Astrocyte of the hippocampus (primary cell): ENCODE results near the gene ADGRG1.

Experiments
- DNase-seq: peaks from one replicate; pipeline ENCODE4 v3.0.0; 2011; ENCODE audit warnings: low read depth, low spot score

ADGRG1 gene

DNA sequence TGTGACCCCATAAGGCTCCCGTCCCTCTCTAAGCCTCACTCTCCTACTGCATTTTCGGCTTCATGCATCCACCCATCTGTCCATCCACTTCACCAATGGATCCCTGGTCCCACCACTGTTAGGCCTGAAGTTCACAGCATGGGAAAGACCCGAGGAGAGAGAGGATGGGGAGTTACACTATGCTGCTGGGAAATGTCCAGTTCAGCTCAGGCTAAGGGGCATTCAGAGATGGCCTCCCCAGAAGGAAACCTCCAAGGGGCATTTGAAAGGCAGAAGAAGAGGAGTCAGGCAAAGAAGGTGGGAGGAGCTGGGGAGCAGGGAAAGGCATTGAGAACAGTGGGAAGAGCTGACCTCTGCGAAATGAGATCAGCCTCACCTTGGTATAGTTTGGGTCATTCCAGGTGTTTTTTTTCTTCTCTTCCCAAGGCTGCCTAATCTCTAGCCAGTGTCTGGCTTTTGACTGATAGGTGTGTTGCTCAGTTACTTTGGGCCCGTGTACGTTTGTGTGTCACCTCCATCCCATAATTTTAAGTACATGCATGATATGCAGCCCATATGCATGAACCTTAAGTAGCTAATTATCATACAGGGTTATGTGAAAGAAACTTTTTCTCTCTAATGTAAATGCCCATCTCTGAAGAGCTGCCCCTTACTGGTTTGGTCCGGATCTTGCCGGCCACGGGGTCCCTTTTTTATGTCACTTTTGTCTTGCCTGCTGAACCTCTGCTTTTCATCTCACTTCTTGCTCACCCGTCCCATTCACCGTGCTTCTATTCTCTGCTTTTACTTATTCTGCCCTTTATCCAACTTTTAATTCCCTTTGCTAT lies 54.6 kb downstream of the ADGRG1 start:
- DNase-seq = no peak

DNA sequence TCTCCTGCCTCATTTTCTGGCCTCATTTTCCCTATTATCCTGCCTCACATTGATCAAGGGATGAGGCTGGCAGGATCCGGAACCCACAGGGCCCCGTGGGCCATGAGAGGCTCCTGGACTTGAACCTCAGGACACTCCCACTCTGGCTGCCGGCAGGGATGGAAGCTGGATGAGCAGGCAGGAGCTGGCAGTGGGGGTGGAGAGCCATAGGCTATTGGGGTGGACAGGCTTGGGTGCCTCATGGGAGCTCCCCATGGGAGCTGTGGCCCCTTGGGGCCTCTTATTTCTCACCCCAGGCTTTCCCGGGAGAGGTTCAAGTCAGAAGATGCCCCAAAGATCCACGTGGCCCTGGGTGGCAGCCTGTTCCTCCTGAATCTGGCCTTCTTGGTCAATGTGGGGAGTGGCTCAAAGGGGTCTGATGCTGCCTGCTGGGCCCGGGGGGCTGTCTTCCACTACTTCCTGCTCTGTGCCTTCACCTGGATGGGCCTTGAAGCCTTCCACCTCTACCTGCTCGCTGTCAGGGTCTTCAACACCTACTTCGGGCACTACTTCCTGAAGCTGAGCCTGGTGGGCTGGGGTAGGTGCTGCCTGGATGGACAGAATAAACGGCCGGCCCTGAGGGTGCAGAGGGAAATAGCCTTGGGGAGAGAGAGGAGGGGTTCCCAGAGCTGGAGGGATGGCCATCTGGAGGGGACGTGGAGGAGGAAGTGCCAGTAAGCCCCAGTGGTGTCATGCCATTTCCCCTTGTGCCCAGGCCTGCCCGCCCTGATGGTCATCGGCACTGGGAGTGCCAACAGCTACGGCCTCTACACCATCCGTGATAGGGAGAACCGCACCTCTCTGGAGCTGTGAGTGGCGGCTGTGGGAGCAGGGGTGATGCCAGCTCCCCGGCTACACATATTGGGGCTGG lies 55.5 kb downstream of the ADGRG1 start:
- no peak for DNase-seq

DNA sequence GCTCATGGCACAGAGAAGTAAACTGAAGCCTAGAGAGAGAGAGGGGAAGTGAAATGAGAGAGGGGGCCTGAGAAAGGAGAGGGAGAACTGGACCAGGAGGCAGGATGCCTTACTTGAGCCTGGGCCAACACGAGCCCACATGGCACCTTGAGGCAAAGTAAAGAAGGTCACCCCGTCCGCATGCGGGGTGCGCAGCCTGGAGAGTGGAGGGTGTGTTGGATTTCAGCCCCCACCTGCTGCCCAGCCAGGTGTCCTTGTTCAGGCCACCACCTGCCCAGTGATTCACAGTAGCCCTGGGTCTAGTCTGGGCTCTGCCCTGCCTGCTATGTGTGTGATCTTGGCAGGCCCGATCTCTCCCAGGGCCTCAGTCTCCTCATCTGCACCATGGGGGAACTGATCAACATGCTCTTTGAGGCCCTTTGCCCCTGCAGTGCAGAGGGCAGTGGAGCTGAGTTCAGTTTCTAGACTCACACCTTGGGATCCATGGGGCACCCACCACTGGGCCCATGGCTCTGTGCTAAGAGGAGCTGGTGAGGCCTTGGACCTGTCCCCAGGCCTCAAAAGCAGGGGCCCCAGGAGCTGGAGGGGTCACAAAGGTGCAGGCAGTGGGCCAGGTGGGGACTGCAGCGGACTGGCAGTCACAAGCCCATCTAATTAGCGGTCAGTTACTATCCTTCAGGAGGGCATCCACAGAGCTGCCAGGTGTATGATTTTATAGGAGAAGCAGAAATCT lies 56.4 kb downstream of the ADGRG1 start:
- DNase-seq = no peak

DNA sequence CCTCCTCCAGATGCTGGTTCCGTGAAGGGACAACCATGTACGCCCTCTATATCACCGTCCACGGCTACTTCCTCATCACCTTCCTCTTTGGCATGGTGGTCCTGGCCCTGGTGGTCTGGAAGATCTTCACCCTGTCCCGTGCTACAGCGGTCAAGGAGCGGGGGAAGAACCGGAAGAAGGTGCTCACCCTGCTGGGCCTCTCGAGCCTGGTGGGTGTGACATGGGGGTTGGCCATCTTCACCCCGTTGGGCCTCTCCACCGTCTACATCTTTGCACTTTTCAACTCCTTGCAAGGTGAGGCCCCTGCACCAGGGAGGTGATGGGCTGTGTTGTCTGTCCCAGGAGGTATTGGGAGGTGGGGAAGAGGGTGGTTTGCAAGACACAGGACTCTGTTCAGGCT lies 57.2 kb downstream of the ADGRG1 start:
- DNase-seq = no peak

DNA sequence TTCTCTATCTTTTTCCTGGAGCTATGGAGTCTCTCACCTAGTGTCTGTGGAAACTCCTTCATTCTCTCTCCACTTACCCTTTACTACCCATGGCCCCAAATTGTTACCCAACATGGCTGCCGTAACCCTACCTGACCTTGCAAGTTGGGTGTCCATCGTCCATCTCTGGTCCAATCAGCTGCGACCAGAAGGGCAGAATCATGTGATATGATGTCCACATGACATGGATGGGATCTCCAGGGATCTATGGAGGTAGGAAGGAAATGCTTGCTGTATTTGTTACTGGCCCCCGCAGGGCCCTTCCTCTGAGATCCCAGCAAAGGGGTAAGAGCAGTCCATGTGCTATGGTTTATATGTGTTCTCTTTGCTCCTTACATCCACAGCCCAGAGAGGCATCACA lies 58.1 kb downstream of the ADGRG1 start:
- no peak for DNase-seq

DNA sequence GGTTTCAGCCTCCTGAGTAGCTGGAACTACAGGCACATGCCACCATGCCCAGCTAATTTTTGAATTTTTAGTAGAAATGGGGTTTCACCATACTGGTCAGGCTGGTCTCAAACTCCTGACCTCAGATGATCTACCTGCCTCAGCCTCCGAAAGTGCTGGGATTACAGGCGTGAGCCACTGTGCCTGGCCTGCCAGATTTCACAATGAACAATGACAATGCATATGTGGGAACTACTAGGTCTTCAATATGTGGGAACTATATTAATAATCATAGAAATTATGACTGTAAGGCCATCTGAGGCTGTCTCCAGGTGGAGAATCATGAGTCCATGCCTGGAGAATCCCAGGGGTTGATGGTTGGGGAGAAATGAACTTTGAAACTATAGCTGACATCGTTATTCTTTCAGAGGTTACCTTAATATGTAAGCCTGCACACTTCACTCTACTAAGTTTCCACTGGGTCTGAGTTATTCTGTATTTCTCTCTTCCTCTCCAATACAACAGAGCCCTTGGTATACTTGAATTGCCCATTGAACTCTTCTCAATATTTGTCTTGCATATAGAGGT lies 59.0 kb downstream of the ADGRG1 start:
- DNase-seq = no peak

DNA sequence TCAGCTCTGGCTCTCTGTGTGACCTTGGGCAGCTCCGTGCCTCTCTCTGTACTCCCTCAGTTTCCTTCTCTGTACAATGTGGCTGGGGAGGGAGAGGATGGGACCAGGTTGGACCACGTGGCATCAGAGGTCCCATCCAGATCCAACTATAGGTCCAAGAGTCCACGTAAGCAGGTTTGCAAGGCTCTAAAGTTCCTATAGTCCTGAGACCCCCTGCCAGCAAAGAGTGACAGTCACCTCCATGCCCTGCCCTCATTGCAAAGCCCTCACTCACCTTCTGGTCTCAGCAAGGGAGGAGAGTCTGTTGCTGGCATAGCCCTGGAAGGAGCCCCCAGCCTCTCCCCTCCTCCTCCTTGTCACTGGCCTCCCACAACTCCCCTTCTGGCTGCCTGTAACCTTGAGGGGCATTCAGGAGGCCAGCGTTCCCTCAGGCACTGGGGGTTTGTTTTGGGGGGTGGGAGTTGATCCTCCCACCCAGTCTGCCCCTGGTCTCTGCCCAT lies 60.1 kb downstream of the ADGRG1 start:
- DNase-seq = no peak

DNA sequence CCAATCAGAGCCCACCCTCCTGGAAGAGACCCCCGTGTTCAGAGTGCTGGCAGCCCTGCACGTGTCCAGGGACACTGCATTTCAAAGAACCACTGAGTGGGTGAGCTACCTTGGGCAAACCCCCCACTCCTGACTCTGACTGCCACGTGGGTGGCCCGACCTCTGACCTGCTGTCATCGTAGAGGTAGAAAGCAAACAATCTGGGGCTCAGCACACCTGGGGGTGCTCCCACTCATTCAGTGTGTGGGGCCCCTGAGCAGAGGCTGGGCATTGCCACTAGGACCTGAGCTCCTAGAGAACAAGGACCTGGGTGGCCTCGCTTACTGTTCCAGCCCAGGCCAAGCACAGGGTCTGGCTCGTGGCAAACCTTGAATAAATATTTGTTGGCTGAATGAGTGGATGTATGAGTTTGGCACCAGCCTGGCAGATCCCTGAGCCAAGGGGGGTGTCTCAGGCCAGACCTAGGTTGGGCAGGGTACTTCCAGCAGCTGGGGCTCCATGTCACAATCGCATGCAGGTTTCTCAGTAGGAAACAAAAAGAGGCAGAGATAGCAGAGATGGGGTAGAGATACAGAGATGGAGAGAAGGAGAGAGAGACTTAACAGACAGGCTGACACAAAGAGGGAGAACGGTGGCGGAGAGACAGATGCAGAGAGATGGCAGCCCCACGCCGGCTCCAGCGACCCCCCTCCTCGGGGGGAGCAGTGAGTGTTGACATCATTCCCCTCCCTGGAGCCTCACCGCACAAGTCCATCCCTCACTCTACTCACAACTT lies 60.7 kb downstream of the ADGRG1 start:
- DNase-seq = no peak

DNA sequence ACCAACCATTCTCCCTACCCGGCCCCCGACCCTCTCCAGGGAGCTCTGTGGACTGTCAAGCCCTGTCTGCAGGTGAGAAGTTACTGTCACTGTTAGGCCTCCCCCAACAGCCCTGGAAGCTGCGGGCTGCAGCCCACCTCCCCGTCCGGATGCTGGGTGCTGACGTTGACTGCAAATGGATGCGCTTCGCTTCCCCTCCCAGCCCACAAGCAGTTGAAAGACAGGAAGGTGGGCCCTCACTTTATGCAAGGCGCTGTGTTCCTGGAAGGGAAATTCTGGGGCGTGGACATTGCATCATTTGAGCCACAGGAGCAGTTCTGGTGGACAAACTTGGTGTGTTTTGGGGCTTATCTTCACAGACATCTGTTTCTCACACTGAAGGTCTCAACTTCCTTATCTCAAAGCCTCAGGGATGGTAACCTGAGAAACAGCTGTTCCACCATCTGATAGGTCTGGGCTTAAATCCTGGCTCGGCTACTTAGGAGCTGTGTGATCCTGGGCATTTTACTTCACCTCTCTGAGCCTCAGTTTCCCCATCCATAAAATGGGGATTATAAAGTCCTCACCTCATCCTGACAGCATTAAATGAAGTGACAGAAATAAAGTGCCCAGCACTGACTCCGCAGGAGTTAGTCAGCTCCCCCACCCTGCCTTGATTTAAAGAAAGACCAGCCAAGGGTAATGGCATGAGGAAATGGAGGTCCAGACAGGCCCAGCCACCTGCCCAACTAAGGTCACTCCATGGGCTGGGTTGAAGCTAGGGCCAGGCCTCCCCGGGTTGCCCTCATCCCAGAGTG lies 61.5 kb downstream of the ADGRG1 start:
- no peak for DNase-seq

DNA sequence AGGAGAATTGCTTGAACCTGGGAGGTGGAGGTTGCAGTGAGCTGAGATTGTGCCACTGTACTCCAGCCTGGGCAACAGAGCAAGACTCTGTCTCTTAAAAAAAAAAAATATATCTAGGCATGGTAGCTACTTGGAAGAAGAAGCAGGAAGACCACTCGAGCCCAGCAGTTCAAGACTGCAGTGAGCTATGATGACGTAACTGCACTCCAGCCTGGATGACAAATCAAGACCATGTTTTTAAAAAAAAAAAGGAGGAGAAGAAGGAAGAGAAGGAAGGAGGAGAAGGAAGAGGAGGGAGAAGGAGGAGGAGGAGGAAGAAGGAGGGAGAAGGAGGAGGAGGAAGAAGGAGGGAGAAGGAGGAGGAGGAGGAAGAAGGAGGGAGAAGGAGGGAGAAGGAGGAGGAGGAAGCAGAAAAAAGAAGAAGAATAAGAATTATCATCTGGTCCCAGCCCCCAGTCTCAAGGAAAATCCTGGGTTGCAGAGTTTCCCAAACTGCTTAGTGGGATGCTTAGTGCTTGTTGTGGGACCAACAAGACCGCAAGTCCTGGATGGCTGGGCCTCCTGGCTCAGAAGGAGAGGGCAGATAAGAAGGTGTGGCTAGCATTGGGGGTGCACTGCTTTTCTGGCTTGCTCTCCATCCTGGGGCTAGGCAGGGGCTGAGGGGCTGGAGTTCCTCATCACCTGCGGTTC lies 62.5 kb downstream of the ADGRG1 start:
- DNase-seq = no peak

DNA sequence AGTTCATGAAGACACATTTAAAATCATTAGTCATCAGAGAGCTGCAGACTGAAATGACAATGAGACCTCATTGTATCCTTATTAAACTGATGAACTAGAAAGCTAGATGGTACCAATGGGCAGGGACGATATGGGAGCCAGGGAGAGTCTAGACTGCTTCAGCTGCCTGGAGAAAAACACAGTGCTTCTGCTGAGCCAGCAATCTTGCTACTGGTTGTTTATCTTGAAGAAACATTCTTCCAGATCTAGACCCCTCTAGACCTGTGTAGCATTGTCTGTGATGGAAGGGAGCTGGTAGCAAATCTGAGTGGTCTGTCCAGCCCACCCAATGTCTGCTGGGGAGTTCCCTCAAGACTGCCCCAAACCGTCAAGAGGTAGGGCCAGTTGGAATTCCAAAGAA lies 64.2 kb downstream of the ADGRG1 start:
- DNase-seq = no peak

DNA sequence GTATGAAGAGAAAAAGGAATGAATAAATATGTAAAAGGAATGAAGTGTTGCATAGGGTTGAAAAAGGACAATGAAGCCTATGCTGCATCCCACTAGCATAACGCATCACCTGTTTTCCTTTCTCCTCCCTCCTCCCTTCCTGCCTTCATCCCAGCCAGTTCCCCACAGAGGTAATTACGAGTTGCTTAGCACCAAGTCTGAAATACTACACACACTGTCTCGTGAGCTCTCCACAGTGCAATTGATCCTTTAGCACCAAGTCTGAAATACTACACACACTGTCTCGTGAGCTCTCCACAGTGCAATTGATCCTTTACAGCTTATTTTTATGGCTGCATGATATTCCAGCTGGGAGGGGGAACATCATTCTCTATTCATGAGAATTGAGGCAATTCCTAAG lies 65.1 kb downstream of the ADGRG1 start:
- no peak for DNase-seq

DNA sequence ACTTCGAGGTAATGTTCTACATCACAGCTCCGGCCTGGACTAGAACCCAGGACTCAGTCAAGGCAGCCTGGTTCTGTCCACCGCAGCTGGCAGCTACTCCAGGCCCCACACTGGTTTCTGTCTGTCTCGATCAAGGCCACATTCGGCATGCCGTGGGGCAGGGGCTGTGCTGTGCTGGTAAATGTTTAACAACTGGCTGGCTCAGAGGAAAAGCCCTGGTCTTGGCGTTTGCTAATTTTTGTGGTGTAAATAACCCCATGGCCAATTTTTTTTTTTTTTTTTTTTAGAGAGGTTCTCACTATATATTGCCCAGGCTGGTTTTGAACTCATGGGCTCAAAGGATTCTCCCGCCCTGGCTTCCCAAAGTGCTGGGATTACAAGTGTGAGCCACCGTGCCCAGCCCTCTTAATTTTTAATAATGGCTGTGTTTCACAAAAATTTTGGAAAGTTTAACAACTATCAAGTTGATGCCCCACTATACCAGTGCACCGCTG lies 65.8 kb downstream of the ADGRG1 start:
- no peak for DNase-seq

DNA sequence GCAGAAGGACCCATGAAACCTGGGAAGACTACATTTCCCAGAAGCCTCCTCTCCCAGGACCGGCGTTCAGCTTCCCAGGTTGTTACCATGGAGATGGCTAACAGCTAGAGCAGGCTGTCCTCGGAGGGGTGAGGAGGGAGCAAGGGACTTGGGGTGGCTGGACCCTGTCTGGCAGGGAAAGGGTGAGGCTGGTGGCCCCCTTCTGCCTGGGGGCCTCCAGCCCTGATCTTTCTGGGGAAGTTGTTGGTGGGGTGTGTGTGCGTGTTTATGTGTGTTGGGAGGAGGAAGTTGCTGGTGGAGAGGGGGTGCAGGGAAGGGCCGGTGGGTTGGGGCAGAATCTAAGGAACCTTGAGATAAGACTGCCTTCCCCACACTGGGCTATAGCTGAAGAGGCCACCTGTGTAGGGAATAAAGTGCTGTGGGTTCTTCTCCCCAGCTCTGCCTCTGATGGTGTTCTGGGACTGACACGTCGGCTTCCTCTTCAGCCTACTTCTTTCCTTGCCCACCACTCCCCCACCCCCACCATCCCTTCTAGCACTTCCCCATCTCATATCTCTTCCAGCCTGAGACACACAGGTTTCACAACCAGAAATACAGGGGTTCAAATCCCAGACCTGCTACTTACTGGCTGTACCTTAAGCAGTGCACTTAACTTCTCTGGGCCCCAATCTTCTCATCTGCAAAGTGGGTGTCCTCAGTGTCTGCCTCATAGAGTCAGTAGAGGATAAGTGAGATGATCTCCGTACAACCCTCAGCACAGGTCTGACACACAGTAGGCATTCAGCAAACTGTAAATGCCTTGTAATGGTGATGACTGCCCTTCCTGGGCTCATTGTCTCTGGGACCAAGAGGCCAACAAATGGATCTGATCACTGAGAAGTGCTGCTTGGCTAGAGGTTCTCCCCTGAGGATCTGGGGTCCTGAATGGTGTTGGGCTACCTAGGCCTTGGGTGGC lies 66.6 kb downstream of the ADGRG1 start, which contains the start of gene DRC7:
TSS of gene DRC7 (plus strand) at position 82 of the 955 bp plus-strand sequence. CDS start 3,144 bp downstream, outside the sequence.
- DNase-seq = peak; percentile 76

DNA sequence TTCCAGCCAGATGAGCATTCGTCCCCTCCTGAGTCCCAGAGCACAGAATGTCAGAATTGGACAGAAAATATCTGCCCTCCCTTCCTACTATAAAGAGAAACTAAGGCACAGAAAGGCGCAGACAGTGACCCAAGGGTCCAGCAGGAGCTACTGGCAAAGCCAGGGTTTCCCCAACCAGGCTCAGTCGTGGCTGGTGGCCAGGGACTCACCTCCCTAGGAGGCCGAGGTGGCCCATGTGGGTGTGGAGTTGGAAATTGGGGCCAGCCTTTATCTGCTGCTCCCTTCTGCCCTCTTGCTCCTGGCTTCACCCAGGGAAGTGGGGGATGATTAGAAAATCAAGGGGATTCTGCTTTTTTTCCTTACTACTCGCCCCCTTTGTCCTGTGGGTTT lies 67.2 kb downstream of the ADGRG1 start:
- DNase-seq = no peak

DNA sequence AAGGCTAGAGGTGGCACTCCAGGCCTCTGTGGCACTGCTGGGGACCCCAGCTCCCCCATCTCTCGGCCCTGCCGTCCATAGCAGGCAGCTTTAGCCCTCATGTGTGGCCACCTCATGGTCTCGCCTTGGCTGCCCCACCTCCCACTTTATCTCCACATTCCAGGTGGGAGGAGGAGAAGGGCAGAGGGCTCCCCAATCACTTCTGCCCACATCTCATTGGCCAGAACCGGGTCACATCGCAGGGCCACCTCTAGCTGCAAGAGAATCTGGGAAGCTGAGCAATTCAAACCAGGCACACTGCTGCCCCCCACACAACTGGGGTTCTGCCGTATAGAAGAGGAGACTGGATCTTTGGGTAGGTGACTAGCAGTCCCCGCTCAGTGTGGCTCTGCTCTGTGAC lies 67.8 kb downstream of the ADGRG1 start:
- no peak for DNase-seq

DNA sequence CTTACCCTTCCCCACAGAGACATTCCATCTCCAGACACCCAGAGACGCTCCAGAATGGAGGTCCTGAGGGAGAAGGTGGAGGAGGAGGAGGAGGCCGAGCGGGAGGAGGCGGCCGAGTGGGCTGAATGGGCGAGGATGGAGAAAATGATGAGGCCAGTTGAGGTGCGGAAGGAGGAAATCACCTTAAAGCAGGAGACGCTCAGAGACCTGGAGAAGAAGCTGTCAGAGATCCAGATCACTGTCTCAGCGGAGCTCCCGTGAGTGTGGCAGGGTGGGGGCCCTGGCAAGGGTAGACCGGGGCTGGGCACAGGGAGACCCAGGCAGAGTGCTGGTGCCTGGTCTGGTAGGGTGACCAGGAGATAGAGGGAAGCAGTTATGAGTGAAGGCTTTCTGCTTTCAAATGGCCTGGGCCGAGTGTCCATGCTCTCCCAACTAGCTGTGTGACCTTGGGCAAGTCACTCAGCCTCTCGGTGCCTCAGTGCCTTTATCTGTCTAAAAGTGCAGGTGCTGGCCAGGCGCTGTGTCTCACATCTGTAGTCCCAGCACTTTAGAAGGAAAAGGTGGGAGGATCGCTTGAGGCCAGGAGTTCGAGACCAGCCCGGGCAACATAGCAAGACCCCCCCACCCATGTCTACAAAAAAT lies 69.6 kb downstream of the ADGRG1 start:
- DNase-seq = no peak
